HG03520 (cell line): ENCODE measurements around the gene LMTK2.
"Not testable (repeated sequence)": the region's sequence is repeated elsewhere in the genome, so short reads cannot be mapped to it uniquely, and the experiment has no call there.

Experiments
- ATAC-seq: cut with Tn5 transposase; IDR thresholded peaks from one replicate; pipeline ENCODE4 v1.9.1; 2021; ENCODE audit warnings: mild to moderate bottlenecking, moderate library complexity; ENCODE audit not compliant: unreplicated experiment

The LMTK2 gene

DNA sequence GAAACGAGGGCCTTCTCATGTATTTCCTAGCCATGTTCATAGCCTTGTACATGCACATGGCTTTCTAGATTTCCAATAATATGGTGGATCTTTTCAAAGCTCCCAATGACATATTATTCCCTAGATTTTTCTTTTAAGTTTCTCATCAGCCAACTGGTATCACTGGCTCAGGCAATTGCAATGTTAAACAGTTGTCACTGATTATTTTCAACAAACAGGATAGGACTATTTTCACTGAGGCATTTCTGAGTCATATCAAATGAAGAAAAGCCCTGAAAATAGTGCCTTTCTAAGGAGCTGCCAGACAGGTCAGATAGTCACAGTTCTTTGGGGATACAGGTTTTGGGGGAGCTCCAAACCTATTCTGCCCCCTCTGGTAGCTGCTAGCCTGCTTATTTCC lies 4.5 kb upstream of the LMTK2 start:
- ATAC-seq, result no peak

DNA sequence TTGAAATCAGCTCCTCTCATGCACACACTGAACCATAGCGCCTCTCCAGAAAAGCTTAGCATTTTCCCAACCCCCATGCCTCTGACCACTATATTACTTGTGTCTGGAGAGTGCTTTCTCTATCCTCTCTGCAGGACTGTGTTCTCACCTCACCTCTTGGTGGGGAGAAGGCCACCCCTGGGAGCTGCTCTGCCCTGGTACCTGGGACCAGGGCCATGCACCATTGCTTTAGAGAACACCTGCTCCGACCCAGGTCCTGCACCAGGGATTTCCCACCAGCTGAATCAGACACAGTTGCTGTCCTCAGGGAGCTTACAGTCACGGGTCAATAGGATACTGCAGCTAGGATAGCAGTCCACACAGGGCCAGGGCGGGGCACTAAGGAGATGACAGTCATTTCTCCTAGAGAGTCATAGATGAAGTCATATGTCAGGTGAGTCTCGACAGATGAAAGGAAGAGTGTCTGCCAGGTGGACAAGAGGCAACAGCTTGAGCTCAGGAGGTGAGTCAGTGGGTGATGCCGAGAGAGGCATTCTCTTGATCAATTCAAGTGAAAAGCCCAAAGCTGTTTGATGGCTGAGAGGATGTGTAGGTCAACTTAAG lies 619 bp upstream of the LMTK2 start:
- ATAC-seq, result peak; percentile 3

- no peak for ATAC-seq
Measured at GRCh38 chr7:98107313-98107721, 655 bp downstream of the LMTK2 start.

DNA sequence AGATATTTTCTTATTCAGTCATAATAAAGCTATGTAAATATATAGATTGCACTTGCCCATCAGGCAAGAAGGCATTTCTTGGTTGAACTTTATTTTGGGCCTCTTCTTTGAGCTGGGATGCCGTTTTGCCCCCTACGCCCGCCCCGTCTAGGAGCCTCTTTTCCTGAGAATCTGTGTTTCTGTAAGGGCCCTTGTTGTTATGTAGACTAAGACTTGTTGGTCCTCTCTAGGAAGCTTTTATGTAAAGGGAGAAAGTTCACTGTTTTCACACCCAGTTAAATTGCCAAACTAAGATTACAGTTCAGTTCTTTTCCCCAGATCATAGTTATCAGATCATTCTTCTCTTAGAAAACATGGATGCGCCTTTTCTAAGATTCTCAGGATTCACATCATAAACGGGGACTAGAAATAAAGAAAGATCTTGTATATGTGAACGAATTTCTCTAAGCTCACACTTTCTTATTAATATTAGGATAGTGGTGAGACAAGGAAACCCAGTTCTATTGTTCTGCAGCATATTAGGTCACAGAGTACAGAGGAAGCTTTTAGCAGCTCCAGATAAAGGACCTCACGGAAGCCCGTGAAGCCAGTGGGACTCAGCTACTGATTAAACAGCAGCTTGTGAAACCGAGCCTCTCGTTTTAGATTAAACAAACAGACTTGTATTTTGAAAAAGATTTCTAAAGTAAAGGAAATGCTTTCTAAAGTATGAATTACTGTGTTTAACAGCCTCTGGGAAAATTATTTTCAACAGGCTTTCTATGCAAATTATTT lies 3.8 kb downstream of the LMTK2 start:
- no peak for ATAC-seq

- no peak for ATAC-seq
Measured at GRCh38 chr7:98112077-98112476, 5.4 kb downstream of the LMTK2 start.

- no peak for ATAC-seq
Measured at GRCh38 chr7:98115746-98116525, 9.3 kb downstream of the LMTK2 start.

DNA sequence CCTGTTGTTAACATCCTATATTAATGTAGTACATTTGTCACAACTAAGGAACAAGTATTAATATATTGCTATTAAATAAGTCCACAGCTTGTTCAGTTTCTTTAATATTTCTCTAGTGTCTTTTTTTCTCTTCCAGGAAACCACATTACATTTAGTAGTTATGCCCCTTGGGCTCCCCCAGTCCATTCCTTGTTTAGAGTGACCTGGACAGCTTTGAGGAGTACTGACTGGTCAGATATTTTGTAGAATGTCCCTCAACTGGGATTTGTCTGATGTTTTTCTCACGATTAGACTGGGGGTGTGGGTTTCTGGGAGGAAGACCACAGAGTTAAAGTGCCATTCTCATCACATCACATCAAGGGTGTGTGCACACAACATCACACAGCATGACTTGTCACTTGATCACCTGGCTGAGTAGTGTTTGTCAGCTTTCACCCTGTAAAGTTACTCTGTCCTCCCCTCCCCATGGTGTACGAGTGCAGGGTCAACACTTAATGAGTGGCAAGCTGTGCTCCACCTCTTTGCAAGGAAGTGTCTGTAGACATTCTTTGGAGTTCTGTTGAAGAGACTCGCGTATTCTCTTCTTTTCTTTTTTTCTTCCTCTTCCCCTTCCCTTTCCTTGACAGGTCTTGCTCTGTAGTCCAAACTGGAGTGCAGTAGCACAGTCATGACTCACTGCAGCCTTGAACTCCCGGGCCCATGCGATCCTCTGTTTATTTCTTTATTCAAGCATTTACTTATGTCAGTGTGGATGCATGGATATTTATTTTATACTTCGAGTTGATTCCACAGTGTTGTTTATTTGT lies 10.2 kb downstream of the LMTK2 start:
- ATAC-seq, result no peak

GRCh38 chr7:98119256-98119918 lies 12.7 kb downstream of the LMTK2 start:
- ATAC-seq, result no peak

- ATAC-seq, result no peak
Measured at GRCh38 chr7:98120559-98120958, 13.9 kb downstream of the LMTK2 start.

DNA sequence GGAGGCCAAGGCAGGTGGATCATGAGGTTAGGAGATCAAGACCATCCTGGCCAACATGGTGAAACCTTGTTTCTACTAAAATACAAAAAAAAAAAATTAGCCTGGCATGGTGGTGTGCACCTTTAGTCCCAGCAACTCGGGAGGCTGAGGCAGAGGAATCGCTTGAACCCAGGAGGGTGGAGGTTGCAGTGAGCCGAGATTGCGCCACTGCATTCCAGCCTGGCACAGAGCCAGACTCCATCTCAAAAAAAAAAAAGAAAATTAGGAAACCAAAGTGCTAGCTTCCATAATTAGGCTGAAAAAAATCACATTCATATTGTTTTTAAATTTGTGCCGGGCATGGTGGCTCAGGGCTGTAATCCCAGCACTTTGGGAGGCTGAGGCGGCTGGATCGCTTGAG lies 14.7 kb downstream of the LMTK2 start:
- not testable (repeated sequence) for ATAC-seq

- no peak for ATAC-seq
Measured at GRCh38 chr7:98123365-98123696, 16.7 kb downstream of the LMTK2 start.

- ATAC-seq, result no peak
Measured at GRCh38 chr7:98125759-98126158, 19.1 kb downstream of the LMTK2 start.

- no peak for ATAC-seq
Measured at GRCh38 chr7:98126311-98127142, 19.9 kb downstream of the LMTK2 start.

- ATAC-seq, result no peak
Measured at GRCh38 chr7:98128346-98128745, 21.7 kb downstream of the LMTK2 start.

DNA sequence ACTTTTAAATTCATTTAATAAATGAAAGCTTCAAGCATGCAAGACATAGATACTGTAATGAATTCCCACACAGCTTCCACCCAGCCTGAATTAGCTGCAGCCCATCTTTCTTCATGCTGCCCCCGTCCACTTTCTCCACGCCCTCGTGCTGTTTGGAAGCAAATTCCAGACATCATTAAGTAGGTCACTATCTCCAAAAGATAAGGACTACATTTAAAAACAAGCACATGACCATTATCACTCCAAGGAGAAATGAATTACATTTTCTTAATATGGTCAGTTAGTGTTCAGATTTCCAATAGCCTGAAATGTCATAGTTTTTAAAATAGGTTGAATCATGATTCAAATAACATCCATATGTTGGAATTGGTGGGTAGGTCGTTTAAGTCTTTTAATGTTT lies 24.3 kb downstream of the LMTK2 start:
- no peak for ATAC-seq

GRCh38 chr7:98133181-98133580 lies 26.5 kb downstream of the LMTK2 start:
- ATAC-seq, result peak; percentile 67

DNA sequence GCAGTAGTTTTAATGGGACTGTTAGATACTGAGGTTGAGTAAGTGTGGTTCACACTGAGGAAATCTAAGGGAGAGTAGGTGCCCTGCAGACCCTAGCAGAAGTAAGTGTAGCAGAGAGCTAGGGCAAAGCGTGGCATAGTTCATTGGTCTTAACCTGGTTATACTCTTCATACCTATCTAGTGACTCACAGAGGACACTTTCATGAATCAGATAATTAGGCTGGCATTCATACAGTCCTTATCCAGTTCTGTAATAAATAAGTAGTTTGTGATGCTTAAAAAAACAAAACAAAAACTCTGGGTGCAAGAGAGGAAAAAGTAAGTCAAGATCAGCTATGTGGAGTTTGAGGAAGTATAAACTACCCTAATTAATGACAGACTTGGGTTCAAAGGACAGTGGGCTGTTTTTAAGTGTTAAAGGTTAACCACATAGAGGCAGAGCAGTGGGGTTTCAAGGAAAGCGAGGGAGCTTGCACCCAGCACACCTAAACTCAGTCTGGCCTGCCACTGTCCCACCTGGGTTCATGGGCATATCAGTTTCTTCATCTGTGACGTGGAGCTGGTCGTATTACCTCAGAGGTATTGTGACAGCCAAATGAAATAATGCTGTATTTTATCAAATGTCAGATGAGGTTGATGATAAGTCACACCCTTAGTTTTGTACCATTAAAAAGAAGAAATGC lies 27.1 kb downstream of the LMTK2 start:
- peak; percentile 13 for ATAC-seq

DNA sequence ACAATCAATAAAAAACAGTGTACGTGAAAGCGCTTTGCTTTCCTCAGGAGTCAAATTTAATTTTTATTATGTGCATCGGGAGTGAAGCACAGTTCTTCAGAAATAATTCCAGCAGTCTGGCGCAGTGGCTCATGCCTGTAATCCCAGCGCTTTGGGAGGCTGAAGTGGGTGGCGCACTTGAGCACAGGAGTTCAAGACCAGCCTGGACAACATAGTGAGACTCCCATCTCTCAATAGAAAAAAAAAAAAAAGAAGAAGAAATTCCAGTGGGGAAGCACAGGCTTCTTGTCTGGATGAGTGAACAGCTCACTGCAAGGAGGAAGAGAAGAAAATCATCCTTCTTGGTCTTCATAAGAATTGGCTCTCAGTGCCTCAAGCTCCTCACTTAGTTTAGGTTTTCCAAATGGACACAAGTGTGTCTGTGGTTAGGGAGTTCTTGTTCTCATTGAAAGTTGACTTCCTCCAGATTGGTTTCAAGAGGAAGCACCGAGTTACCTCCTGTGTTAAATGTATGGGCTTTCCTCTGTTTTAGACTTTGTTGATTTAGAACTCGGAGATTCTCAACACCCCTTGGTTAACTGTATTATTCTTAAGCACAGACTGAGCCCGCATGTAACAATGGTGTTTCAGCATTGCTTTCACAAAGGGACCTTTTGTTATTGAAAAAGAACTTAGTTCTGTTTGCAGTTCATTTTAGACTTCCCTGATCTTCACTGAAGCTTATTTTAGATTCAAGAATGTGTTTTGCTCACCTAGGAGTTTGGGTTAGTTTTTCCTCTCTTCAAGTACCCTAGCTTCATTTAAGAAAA lies 28.0 kb downstream of the LMTK2 start:
- ATAC-seq, result no peak
